ENCODE results near the gene CXXC5.

Gene CXXC5

GRCh38 chr5:139678751-139679750, 30.9 kb downstream of the CXXC5 start:
- H3K27ac ChIP-seq (ENCODE audit: insufficient read depth in 1 of 2, low read depth in 1 of 2, low read length in 2 of 2, poor library complexity in 1 of 2, severe bottlenecking in 2 of 2), result peak overlapping the region in 1 of 2 experiments; percentile 49
- WGBS (ENCODE audit: insufficient coverage), result 68% methylated on average over 10 of the region's 17 CpGs
- ChIA-PET POLR2A (interaction anchor here (1.0 kb wide), 1 partner anchor 9 kb away, joined by 3 read pairs; no protein-coding TSS in a partner anchor), CTCF (interaction anchor here (1.2 to 24.0 kb wide), 7 partner anchors 9 to 104 kb away, joined by 4 to 357 read pairs (median 4); no protein-coding TSS in a partner anchor)
- H3K4me1 ChIP-seq (ENCODE audit: control extremely low read depth in 1 of 4, control insufficient read depth in 4 of 4, insufficient read depth in 4 of 4, low read length in 3 of 4), result peaks cover 2 to 63% (median 62%) of the 10 kb centered on the region in 4 experiments
- no peak overlapping the region for H3K4me3 ChIP-seq (ENCODE audit: control insufficient read depth in 1 of 7, extremely low read depth in 1 of 7, insufficient read depth in 4 of 7, low read depth in 2 of 7, low read length in 6 of 7)
- peak in 2 of 3 donors; percentile 46 to 62 for DNase-seq
- H3K27me3 ChIP-seq (replicated peaks in 2 of 5; ENCODE audit: control insufficient read depth in 4 of 5, insufficient read depth in 5 of 5, low read length in 4 of 5), result no peaks in the 10 kb centered on the region
- H3K36me3 ChIP-seq (ENCODE audit: control insufficient read depth in 4 of 4, insufficient read depth in 4 of 4, low read length in 3 of 4), result peaks cover 3 to 75% (median 42%) of the 10 kb centered on the region in 4 experiments
- no peaks in the 10 kb centered on the region for H3K9me3 ChIP-seq (ENCODE audit: control extremely low read depth in 1 of 5, control insufficient read depth in 4 of 5, insufficient read depth in 2 of 5, low read depth in 1 of 5, low read length in 4 of 5)

GRCh38 chr5:139680368-139681111, 32.4 kb downstream of the CXXC5 start:
- no peaks in the 10 kb centered on the region for H3K27me3 ChIP-seq (replicated peaks in 2 of 5; ENCODE audit: control insufficient read depth in 4 of 5, insufficient read depth in 5 of 5, low read length in 4 of 5)
- H3K36me3 ChIP-seq (ENCODE audit: control insufficient read depth in 4 of 4, insufficient read depth in 4 of 4, low read length in 3 of 4), result peaks cover 3 to 78% (median 47%) of the 10 kb centered on the region in 4 experiments
- WGBS (ENCODE audit: insufficient coverage), result 97% methylated on average over 33 of the region's 36 CpGs
- H3K9me3 ChIP-seq (ENCODE audit: control extremely low read depth in 1 of 5, control insufficient read depth in 4 of 5, insufficient read depth in 2 of 5, low read depth in 1 of 5, low read length in 4 of 5), result no peaks in the 10 kb centered on the region
- H3K4me1 ChIP-seq (ENCODE audit: control extremely low read depth in 1 of 4, control insufficient read depth in 4 of 4, insufficient read depth in 4 of 4, low read length in 3 of 4), result peaks cover 2 to 63% (median 62%) of the 10 kb centered on the region in 4 experiments
- POLR2A ChIA-PET, result interaction anchor here (1.0 kb wide), 1 partner anchor 10 kb away, joined by 3 read pairs; no protein-coding TSS in a partner anchor
- no peak for DNase-seq
- CTCF ChIA-PET, result interaction anchor here (0.6 to 24.0 kb wide), 4 partner anchors 8 to 46 kb away, joined by 3 to 357 read pairs (median 220); no protein-coding TSS in a partner anchor
- H3K27ac ChIP-seq (ENCODE audit: insufficient read depth in 1 of 2, low read depth in 1 of 2, low read length in 2 of 2, poor library complexity in 1 of 2, severe bottlenecking in 2 of 2), result no peak overlapping the region
- H3K4me3 ChIP-seq (ENCODE audit: control insufficient read depth in 1 of 7, extremely low read depth in 1 of 7, insufficient read depth in 4 of 7, low read depth in 2 of 7, low read length in 6 of 7), result no peak overlapping the region

- DNase-seq, result no peak
- Histone ChIP-seq H3K9me3 (ENCODE audit: control extremely low read depth in 1 of 5, control insufficient read depth in 4 of 5, insufficient read depth in 2 of 5, low read depth in 1 of 5, low read length in 4 of 5) (no peaks in the 10 kb centered on the region), H3K27ac (ENCODE audit: insufficient read depth in 1 of 2, low read depth in 1 of 2, low read length in 2 of 2, poor library complexity in 1 of 2, severe bottlenecking in 2 of 2) (no peak overlapping the region), H3K4me3 (ENCODE audit: control insufficient read depth in 1 of 7, extremely low read depth in 1 of 7, insufficient read depth in 4 of 7, low read depth in 2 of 7, low read length in 6 of 7) (no peak overlapping the region), H3K4me1 (ENCODE audit: control extremely low read depth in 1 of 4, control insufficient read depth in 4 of 4, insufficient read depth in 4 of 4, low read length in 3 of 4) (peaks cover 2 to 65% (median 64%) of the 10 kb centered on the region in 4 experiments), H3K36me3 (ENCODE audit: control insufficient read depth in 4 of 4, insufficient read depth in 4 of 4, low read length in 3 of 4) (peaks cover 3 to 83% (median 49%) of the 10 kb centered on the region in 4 experiments), H3K27me3 (replicated peaks in 2 of 5; ENCODE audit: control insufficient read depth in 4 of 5, insufficient read depth in 5 of 5, low read length in 4 of 5) (no peaks in the 10 kb centered on the region)
- POLR2A ChIA-PET, result no interaction called here
- CTCF ChIA-PET, result interaction anchor here (5.8 to 16.8 kb wide), 2 partner anchors 13 to 46 kb away, joined by 82 to 357 read pairs; no protein-coding TSS in a partner anchor
- over 99% methylated on average over 21 of the region's 22 CpGs for WGBS (ENCODE audit: insufficient coverage)
These were observed 32.9 kb downstream of the CXXC5 start for GRCh38 chr5:139681112-139681458.

GRCh38 chr5:139681466-139681865, 33.3 kb downstream of the CXXC5 start:
- H3K9me3 ChIP-seq (ENCODE audit: control extremely low read depth in 1 of 5, control insufficient read depth in 4 of 5, insufficient read depth in 2 of 5, low read depth in 1 of 5, low read length in 4 of 5), result no peaks in the 10 kb centered on the region
- DNase-seq, result no peak
- H3K4me1 ChIP-seq (ENCODE audit: control extremely low read depth in 1 of 4, control insufficient read depth in 4 of 4, insufficient read depth in 4 of 4, low read length in 3 of 4), result peaks cover 2 to 68% (median 65%) of the 10 kb centered on the region in 4 experiments
- ChIA-PET CTCF (interaction anchor here (1.3 to 16.8 kb wide), 3 partner anchors 13 to 46 kb away, joined by 3 to 357 read pairs (median 82); no protein-coding TSS in a partner anchor), POLR2A (interaction anchor here (2.7 kb wide), 1 partner anchor 10 kb away, joined by 11 read pairs; no protein-coding TSS in a partner anchor)
- H3K27me3 ChIP-seq (replicated peaks in 2 of 5; ENCODE audit: control insufficient read depth in 4 of 5, insufficient read depth in 5 of 5, low read length in 4 of 5), result no peaks in the 10 kb centered on the region
- peaks cover 3 to 86% (median 51%) of the 10 kb centered on the region in 4 experiments for H3K36me3 ChIP-seq (ENCODE audit: control insufficient read depth in 4 of 4, insufficient read depth in 4 of 4, low read length in 3 of 4)
- H3K27ac ChIP-seq (ENCODE audit: insufficient read depth in 1 of 2, low read depth in 1 of 2, low read length in 2 of 2, poor library complexity in 1 of 2, severe bottlenecking in 2 of 2), result no peak overlapping the region
- H3K4me3 ChIP-seq (ENCODE audit: control insufficient read depth in 1 of 7, extremely low read depth in 1 of 7, insufficient read depth in 4 of 7, low read depth in 2 of 7, low read length in 6 of 7), result no peak overlapping the region

GRCh38 chr5:139682016-139682975, 34.1 kb downstream of the CXXC5 start:
- DNase-seq, result no peak
- Histone ChIP-seq H3K4me1 (ENCODE audit: control extremely low read depth in 1 of 4, control insufficient read depth in 4 of 4, insufficient read depth in 4 of 4, low read length in 3 of 4) (peaks cover 2 to 69% (median 64%) of the 10 kb centered on the region in 4 experiments), H3K9me3 (ENCODE audit: control extremely low read depth in 1 of 5, control insufficient read depth in 4 of 5, insufficient read depth in 2 of 5, low read depth in 1 of 5, low read length in 4 of 5) (no peaks in the 10 kb centered on the region), H3K27ac (ENCODE audit: insufficient read depth in 1 of 2, low read depth in 1 of 2, low read length in 2 of 2, poor library complexity in 1 of 2, severe bottlenecking in 2 of 2) (no peak overlapping the region), H3K27me3 (replicated peaks in 2 of 5; ENCODE audit: control insufficient read depth in 4 of 5, insufficient read depth in 5 of 5, low read length in 4 of 5) (no peaks in the 10 kb centered on the region), H3K36me3 (ENCODE audit: control insufficient read depth in 4 of 4, insufficient read depth in 4 of 4, low read length in 3 of 4) (peaks cover 3 to 88% (median 53%) of the 10 kb centered on the region in 4 experiments), H3K4me3 (ENCODE audit: control insufficient read depth in 1 of 7, extremely low read depth in 1 of 7, insufficient read depth in 4 of 7, low read depth in 2 of 7, low read length in 6 of 7) (no peak overlapping the region)
- ChIA-PET CTCF (interaction anchor here (0.9 to 16.8 kb wide), 6 partner anchors 14 to 47 kb away, joined by 3 to 357 read pairs (median 10); no protein-coding TSS in a partner anchor), POLR2A (interaction anchor here (2.7 kb wide), 1 partner anchor 11 kb away, joined by 11 read pairs; no protein-coding TSS in a partner anchor)
- WGBS (ENCODE audit: insufficient coverage), result 90% methylated on average over 23 of the region's 29 CpGs
